GM19455 (cell line): Measurements from ENCODE around the gene TINAG.
"Not testable (repeated sequence)": the region's sequence is repeated elsewhere in the genome, so short reads cannot be mapped to it uniquely, and the experiment has no call there.

Experiments used
- ATAC-seq: cut with Tn5 transposase; IDR thresholded peaks from one replicate; pipeline ENCODE4 v1.9.1; 2021; ENCODE audit not compliant: unreplicated experiment

Gene TINAG

DNA sequence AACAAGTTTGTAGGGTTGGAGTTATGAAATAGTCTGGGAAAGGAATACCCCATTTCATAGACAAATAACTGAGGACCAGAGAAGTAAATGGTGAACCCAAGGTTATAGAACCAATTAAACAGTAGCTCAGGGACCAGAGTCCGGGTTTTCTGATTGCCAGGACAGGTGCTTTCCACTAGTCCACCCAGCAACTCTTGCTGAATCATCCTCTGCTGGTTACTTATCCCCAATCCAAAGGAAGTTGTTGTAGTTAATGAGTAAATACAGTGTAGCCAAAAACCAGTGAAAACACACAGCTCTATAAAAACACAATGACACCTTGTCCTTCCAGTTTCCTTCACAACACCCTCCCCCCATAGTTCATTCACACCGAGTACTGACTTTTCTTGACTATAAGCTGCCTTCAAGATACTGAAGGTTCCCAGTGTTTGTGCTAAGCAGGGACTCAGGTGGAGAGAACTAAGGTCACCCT, 766 bp upstream of the TINAG start:
- no peak for ATAC-seq

DNA sequence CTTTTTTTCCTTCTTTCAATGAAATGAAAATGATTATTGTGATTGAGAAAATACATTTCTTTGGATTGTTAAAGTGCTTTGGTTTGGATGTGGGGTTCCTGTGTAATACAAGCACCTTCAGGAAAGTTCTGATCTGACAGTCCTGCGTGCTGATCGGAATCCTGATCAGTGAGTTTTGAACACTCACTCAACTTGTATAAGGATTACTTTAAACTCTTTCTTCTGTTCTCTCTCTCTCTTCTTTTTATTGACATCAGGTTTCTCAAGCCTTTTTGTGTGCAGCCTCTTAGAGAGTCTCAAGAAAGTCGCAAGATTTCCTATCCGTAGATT, 710 bp downstream of the TINAG start:
- no peak for ATAC-seq

DNA sequence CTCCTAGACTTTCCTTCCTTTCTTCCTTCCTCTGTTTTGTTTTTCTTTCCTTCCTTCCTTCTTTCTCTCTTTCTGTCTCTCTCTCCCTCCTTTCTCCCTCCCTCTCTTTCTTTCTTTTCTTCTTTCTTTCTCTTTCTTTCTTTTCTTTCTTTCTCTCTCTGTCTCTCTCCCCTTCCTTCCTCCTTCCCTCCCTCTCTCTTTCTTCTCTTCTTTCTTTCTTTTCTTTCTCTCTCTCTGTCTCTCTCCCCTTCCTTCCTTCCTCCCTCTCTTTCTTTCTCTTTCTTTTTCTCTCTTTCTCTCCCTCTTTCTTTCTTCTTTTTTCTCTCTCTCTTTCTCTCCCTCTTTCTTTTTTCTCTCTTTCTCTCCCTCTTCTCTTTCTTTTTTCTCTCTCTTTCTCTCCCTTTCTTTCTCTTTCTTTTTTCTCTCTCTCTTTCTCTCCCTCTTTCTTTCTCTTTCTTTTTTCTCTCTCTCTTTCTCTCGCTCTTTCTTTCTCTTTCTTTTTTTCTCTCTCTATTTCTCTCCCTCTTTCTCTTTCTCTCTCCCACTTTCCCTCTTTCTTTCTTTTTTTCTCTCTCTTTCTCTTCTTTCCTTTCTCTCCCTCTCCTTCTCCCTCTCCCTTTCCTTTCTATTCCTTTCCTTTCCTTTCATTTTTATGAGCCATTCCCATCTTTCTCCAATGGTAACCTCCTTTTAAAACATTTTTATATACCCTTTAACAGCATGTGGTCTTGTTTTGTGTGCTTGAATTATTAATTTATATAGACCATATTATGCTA, 2.3 kb downstream of the TINAG start:
- ATAC-seq, result no peak

DNA sequence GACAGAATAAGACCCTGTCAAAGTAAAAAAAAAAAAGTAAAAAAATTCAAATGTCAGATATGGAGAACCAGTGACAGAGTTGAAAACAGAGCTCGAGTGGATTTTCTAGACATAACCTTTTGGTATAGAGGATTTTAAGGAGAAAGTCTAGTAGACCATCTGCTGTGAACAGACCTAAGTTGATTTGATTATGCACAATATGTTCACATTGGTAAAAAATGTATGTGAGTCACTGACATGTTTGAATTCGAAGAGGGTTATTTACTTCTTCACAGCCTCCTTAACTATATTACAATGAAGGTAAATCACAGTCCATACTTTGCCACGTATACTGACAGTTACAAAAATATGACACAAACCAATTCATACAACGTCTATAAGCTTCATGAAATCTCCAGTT, 7.4 kb downstream of the TINAG start:
- ATAC-seq, result no peak

DNA sequence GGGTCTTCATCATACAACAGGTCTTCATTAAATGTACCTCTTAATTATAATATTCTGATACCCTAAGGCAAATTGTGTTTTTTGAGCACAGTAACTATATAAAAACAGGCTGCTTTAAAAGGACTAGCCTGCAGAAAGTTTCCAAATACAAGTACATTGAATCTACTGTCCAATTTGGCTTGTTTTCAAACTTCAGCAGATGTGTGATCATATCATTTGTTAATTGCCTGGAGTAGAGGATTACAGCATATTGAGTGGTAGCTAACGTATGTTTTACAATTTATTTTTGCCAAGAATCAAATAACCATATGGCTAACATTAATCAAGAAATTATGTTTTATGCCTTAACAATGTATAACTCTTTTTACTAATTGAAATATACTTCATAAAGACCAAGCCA, 12.6 kb downstream of the TINAG start:
- no peak for ATAC-seq

DNA sequence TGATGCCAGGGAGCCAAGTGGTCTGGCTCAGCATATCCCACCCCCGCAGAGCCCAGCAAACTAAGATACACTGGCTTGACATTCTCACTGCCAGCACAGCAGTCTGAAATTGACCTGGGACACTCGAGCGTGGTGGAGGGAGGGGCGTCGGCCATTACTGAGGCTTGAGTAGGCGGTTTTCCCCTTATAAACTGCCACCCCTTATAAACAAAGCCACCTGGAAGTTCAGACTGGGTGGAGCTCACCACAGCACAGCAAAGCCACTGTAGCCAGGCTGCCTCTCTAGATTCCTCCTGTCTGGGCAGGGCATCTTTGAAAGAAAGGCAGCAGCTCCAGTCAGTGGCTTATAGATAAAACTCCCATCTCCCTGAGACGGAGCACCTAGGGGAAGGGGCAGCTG, 19.4 kb downstream of the TINAG start:
- no peak for ATAC-seq

DNA sequence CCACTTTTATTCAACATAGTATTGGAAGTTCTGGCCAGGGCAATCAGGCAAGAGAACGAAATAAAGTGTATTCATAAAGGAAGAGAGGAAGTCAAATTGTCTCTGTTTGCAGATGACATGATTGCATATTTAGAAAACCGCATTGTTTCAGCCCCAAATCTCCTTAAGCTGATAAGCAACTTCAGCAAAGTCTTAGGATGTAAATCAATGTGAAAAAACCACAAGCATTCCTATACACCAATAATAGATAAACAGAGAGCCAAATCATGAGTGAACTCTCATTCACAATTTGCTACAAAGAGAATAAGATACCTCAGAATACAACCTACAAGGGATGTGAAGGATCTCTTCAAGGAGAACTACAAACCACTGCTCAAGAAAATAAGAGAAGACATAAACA, 23.3 kb downstream of the TINAG start:
- not testable (repeated sequence) for ATAC-seq

DNA sequence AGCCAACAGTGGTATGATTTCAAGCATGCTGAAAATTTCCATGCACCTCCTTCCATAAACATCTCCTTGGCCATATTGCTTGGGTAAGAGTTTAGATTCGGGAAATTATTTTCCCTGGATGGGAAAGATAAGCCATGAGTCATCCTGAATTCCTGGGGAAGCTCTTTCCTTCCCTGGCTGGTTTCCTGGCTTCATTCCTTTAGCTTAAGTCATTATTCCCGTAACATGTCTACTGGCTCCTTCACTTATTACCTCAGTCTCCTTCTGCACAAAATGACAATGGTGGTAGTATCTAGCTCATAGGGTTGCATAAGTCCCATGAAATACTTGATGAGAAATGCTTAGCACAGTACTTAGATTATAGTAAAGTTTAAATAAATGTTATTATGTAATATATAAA, 27.6 kb downstream of the TINAG start:
- ATAC-seq, result no peak

DNA sequence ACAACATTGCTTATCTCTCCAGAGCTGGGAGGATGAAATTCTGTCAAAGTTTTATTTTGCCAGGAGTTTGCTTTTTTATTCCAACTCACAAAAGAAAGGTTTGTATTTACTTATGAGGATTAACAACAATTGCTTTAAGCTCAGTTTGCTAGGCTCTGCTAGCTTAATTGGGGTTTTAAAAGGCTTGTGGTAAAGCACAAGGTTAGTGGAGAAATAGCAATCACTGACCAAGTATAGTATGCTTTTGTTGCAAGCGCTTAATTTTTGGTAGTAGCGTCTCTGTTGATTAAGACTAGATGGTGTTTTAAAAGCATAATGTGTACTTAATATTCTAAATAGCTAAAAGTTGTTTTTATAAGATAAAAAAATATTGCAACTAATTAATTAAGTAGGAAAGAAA, 45.7 kb downstream of the TINAG start:
- ATAC-seq, result no peak

DNA sequence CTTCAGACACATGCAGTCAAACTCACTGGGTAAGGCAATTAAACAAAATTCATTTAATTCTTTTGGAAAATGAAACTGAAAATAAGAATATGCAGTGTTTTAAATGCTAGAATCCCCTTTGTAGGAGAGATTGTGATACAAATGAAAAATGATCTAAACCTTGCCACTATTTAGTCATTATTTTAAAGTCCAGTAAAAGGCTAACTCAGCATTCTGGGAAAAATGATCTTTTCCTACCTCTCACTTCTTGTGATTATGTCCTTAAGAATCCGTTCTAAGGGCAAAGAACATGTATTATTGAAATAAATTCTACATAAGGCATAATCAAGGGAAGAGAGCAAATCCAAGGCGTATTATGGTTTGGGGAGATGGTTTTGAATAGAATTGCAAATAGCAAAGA, 46.4 kb downstream of the TINAG start:
- no peak for ATAC-seq

DNA sequence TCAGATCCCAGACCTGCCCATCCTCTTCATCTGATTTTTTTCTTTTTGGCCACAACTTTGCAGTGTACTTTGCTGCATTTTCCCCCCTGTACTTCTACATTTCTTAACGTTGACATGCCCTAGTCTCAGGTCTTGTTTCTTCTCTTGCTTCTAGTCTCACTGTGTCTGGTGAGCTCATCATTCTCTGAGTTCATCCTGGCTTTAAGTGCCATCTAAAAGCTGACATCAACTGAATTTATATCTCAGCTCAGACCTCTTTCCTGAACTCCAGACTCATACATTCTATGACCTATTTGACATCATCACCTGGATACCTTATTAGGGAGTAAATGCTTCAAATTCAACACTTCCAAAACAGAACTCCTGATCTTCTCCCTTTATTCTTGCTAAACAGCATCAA, 48.9 kb downstream of the TINAG start:
- ATAC-seq, result no peak

DNA sequence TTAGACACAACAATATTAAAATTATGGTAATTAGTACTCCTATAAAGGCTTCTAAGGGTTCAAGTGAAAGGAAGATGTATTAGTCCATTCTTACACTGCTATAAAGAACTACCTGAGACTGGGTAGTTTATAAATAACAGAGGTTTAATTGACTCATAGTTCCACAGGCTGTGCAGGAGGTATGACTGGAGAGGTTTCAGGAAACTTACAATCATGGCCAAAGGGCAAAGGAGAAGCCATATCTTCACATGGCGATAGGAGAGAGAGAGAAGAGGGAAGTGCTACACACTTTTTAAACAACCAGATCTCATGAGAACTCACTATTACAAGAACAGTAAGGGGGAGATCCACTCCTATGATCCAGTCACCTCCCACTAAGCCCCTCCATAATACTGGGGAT, 52.9 kb downstream of the TINAG start:
- no peak for ATAC-seq

DNA sequence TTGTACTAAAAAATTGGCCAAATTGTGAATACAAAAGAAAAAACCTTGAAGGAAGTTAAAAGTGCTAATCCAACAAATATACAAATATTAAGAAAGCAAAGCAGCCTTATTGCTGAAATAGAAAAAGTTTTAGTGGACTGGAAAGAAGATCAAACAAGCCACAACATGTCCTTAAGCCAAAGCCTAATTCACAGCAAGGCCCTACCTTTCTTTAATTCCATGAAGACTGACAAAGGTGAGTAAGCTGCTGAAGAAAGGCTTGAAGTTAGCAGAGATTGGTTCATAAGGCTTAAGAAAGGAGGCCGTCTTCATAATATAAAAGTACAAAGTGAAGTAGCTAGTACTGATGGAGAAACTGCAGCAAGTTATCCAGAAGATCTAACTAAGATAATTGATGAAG, 53.5 kb downstream of the TINAG start:
- ATAC-seq, result no peak

DNA sequence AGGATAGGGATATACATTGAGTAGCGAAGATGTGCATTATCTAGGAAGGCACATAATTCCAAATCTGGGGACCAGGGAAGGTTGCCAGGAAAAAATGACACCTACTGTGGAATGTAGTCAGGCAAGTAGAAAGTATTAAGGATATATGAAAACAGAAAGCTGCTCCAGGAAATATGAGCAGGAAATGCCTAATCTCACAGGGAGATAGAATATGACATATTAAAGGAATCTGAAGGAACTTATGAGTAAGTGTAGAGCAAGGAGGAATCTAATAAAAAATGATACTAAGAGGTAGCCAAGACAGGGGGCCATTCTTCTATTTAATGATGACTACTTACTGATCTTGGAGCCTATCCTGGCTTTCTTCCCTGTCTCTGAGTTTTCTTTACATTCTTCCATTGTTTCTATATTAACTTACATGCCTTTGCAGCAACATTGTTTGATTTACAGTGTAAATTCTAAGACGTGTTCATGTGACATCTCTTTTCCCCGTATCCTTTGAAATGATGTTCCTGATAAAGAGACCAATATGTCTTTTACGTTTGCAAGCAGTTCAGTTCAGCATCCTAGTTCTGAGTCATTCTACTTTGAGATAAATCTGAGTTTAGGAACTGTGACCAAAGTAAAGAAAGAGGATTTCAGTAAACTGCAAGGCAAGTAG, 58.6 kb downstream of the TINAG start:
- ATAC-seq, result no peak

DNA sequence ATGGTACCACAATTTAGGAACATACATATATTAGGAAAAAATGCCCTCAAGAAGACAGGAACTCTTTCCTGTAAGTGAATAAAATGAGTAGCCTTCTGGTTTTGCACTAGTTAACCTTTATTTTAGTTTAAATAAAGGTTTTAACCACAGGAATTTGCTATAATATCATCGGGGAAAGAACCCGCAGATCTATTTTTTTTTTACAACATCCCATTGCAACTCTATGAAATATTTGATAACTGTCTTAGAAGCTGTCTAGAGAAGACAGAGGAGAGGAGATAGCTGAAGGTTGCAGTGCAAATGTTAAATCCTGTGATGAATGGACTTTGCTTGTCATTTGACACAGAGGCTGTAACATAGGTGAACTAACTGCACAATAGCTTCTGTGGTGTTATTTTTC, 69.5 kb downstream of the TINAG start:
- no peak for ATAC-seq

DNA sequence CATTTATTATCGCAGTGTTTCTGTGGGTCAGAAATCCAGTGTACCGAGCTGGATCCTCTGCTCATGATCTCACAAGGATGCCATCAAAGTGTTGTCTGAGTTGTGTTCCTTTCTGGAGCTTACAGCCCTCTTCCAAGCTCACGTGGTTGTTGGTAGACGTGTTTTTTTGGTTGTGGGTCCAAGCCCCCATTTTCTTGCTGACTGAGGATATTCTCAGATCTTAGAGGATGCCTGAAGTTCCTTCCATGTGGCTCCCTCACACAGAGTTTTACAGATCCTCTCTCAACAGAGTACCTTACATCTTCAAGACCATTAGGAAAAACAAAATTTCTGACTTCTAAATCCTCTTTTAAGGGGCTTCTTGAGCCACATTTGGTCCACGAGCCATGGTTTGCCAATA, 78.1 kb downstream of the TINAG start:
- ATAC-seq, result no peak

DNA sequence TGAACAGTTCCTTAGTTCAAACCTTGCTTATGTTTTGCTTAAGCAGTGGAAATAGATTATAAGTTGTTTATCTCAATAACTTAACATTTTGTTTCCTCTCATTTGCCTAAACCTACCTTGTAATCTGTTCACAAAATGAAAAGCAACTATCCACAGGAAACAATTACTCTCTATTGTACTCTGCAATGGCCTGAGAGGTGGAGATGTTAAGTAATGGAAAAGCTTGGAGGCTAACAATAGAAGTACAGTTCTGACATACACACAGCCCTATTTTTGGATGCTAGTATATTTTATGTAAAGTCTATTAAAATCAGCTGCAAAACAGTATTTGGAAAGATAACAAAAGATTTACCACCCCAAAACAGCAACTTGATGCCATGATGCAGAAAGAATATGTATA, 82.1 kb downstream of the TINAG start:
- ATAC-seq, result no peak

DNA sequence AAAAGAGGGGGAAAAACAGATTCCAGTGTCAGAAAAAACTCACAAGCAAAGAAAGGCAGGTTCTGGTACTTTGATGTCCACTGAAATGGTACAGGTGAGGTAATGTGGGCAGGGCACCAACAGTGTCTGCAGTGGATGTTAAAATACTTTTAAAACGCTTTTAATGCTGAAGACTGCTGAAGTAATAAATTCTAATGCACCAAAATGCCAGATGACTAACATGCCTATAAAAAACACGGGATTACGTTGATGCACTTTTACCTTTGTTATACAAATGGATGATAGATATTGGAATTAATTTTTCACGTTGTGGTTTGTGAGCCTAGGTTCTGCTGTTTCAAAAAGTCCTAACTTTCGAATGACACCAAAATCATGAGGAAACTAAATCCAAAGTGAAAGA, 83.3 kb downstream of the TINAG start:
- ATAC-seq, result no peak

DNA sequence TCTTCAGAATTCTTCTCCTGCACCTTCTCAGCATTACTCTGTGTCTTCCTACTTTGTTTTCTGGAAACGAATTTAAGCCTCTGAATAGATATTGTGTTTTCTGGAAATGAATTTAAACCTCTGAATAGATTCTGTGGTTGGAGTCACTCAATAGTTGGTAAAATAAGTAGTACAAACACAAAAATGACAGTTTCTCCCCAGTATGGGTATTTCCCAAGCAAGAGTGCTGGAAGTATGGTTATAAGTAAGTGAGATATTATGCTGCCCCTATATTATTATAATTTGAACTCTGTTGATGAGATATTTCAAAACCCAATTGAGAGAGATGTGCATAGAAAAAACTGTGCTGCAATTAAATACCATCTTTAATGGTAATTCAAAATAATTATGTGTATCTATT, 94.9 kb downstream of the TINAG start:
- no peak for ATAC-seq

DNA sequence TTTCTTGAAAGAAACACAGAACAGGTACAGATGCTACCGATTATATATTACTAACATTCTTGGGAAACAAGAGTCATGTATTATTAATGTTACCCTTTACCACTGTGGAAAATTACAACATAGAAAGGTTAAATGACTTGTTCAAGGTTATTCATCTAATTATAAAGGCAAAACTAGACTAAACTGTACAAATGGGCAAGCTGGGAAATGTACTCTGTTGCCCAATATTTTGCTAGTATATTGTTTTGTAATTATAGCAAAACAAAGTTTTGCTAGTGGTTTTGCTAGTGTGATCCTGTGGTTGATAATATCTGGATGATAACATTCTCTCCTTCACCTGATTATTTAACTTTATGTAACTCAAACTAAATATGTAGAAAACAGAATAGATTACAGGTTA, 96.5 kb downstream of the TINAG start:
- no peak for ATAC-seq

DNA sequence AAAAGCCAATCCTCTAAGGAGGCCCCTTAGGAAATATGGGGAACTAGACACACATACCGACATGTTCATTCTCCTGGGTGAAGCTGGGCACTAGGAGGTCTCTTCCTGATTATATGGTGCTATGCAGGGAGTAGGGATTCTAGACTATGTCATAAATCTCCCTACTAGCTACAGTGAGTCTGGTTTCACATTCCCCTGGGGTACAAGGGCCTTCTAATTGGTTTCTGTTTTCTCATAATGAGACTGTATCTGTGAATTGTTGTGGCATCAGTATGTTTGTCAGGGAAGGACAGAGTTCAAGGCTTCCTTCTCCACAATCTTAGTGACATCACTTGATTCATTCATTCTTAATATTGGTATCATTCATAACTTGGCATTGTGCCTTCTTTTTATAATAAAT, 103.5 kb downstream of the TINAG start:
- no peak for ATAC-seq

DNA sequence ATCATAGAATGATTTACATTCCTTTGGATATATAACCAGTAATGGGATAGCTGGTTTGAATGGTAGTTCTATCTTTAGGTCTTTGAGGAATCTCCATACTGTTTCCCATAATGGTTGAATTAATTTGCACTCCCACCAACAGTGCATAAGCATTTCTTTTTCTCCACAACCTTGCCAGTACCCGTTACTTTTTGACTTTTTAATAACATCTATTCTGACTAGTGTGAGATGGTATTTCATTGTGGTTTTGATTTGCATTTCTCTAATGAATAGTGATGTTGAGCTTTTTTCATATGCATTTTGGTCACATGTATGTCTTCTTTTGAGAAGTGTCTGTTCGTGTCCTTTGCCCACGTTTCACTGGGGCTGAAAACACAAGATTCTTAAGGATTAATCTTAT, 107.3 kb downstream of the TINAG start:
- no peak for ATAC-seq

DNA sequence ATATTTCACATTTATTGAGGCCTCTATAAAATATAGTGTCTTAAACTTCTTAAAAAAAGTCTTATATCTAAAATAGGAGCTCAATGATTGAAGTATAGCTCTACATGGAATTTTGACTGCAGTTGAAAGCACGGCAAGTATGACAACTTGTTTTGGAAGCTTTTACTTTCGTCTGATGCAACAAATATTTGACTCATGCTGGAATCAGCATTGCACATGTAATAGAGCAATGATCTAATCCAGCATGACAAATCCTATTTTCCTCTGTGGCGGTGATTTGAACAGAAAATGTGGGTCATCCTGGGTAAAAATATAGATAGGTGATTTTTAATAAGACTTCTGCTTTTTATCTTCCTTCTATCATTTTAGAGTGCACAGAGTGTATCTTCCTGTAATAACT, 111.6 kb downstream of the TINAG start:
- no peak for ATAC-seq
